GM04503 (cell line): Measurements from ENCODE around the gene GIGYF2.
"Not testable (repeated sequence)": the region's sequence is repeated elsewhere in the genome, so short reads cannot be mapped to it uniquely, and the experiment has no call there.

Experiments
- DNase-seq: peaks from one replicate; pipeline ENCODE4 v3.0.0-alpha.2; 2012; ENCODE audit warnings: low read depth

The GIGYF2 gene

GRCh38 chr2:232893834-232894233, 196.7 kb downstream of the GIGYF2 start:
- no peak for DNase-seq

GRCh38 chr2:232894251-232894650, 197.1 kb downstream of the GIGYF2 start:
- no peak for DNase-seq

- no peak for DNase-seq
These were observed 197.6 kb downstream of the GIGYF2 start for GRCh38 chr2:232894746-232895145.

GRCh38 chr2:232896111-232896510, 199.0 kb downstream of the GIGYF2 start:
- DNase-seq = no peak

- DNase-seq = no peak
These were observed 199.8 kb downstream of the GIGYF2 start for GRCh38 chr2:232896720-232897597.

GRCh38 chr2:232897598-232898408, 200.7 kb downstream of the GIGYF2 start:
- DNase-seq = no peak

GRCh38 chr2:232898592-232899543, 201.7 kb downstream of the GIGYF2 start:
- DNase-seq = peak; percentile 5

- DNase-seq = no peak
These were observed 203.9 kb downstream of the GIGYF2 start for GRCh38 chr2:232900811-232901735.

- peak; percentile 50 for DNase-seq
These were observed 204.8 kb downstream of the GIGYF2 start for GRCh38 chr2:232901736-232902578.

GRCh38 chr2:232903989-232904388, 206.9 kb downstream of the GIGYF2 start:
- DNase-seq = no peak

GRCh38 chr2:232906867-232907717, 210.0 kb downstream of the GIGYF2 start:
- DNase-seq = not testable (repeated sequence)

- DNase-seq = not testable (repeated sequence)
These were observed 210.6 kb downstream of the GIGYF2 start for GRCh38 chr2:232907718-232908085.

GRCh38 chr2:232908695-232909094, 211.6 kb downstream of the GIGYF2 start:
- no peak for DNase-seq
